ENCODE results near the gene VCL. TPM values are rescaled to one million over a fixed set of nuclear protein-coding genes. Genes with fewer than 3 reads are reported as not detected.

The VCL gene
- total and polyA plus RNA-seq, 9 of the 15 experiments (the other 6 are each of a cell fraction or from before 2014, with no cell fraction given): 29.8 to 186 (median 76.4) TPM

DNA sequence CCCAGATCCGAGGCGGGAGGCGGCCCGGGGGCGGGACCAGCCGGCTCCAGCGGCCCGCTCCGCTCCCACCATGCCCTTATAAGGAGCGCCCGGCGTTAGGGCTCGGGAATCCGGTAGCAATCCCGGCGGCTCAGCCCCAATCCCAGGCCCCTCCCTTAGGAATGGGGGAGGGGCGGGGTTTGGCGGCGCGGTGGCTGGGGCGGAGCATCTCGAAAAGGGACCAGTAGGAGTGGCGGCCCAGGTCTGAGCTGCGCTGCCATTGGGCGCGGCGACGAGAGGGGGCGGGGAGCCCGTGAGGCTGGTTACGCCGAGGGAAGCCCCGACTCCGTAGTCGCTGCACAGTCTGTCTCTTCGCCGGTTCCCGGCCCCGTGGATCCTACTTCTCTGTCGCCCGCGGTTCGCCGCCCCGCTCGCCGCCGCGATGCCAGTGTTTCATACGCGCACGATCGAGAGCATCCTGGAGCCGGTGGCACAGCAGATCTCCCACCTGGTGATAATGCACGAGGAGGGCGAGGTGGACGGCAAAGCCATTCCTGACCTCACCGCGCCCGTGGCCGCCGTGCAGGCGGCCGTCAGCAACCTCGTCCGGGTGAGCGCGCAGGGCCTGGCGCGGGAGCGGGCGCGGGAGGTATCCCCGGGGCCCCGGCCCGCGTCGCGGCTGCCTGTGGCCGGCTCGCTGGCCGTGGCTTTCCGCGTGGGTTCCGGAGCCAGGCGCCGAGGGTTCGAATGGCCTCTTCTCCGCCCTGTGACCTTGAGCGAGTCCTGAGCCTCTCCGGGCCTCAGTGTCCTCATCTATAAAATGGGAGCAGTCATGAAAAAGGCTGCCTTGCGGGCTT is at the start of gene VCL (continued):
- TF ChIP-seq, protein P1, sequence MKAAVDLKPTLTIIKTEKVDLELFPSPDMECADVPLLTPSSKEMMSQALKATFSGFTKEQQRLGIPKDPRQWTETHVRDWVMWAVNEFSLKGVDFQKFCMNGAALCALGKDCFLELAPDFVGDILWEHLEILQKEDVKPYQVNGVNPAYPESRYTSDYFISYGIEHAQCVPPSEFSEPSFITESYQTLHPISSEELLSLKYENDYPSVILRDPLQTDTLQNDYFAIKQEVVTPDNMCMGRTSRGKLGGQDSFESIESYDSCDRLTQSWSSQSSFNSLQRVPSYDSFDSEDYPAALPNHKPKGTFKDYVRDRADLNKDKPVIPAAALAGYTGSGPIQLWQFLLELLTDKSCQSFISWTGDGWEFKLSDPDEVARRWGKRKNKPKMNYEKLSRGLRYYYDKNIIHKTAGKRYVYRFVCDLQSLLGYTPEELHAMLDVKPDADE (conservative IDR thresholded peaks at IDR 0.05; ENCODE audit: control insufficient read depth, low read depth, low read length): peak; percentile 61
- TF ChIP-seq MEF2A (IDR thresholded peaks at IDR 0.05; ENCODE audit: control insufficient read depth, low read depth, low read length) (no peak), SRSF3 (IDR thresholded peaks at IDR 0.05; ENCODE audit: insufficient read depth, low read length) (0 out of 2 replicates have a peak, but pooled peaks have one; percentile 32), HDAC8 (tag; IDR thresholded peaks at IDR 0.05) (peak; percentile 61; the same call in 1 of the 2 replicates), GABPA (tag; conservative IDR thresholded peaks at IDR 0.05; ENCODE audit: low read depth) (no peak), FOXA3 (CRISPR knock-in tag; conservative IDR thresholded peaks at IDR 0.05 in 1 of 2, IDR thresholded peaks at IDR 0.05 in 1 of 2) (no peak; a peak in 1 of 4 replicates), RFX5 (IDR thresholded peaks at IDR 0.05; ENCODE audit: low read depth, low read length) (no peak), ARID1B (IDR thresholded peaks at IDR 0.05) (peak; percentile 32; the same call in 1 of the 2 replicates), MBD2 (IDR thresholded peaks at IDR 0.05; ENCODE audit: borderline replicate concordance, low read depth) (peak; percentile 91), ZNF184 (CRISPR knock-in tag; IDR thresholded peaks at IDR 0.05) (no peak), POLR2A (conservative IDR thresholded peaks at IDR 0.05) (peak; percentile 99), ZFP1 (CRISPR knock-in tag; IDR thresholded peaks at IDR 0.05) (no peak), SMAD1 (IDR thresholded peaks at IDR 0.05; ENCODE audit: low read depth, low read length, partially characterized antibody) (peak; percentile 90), ZNF134 (CRISPR knock-in tag; conservative IDR thresholded peaks at IDR 0.05) (0 out of 2 replicates have a peak, but pooled peaks have one; percentile 20), MTA3 (IDR thresholded peaks at IDR 0.05; ENCODE audit: borderline replicate concordance) (peak; percentile 76; the same call in 1 of the 2 replicates), SP2 (IDR thresholded peaks at IDR 0.05; ENCODE audit: extremely low read depth, low read depth, low read length, poor library complexity, severe bottlenecking) (peak; percentile 68), ESRRA (IDR thresholded peaks at IDR 0.05; ENCODE audit: borderline replicate concordance, low read depth) (peak; percentile 100), PHTF2 (CRISPR knock-in tag; IDR thresholded peaks at IDR 0.05) (no peak), FIP1L1 (IDR thresholded peaks at IDR 0.05; ENCODE audit: low read depth, low read length, poor library complexity, severe bottlenecking) (peak; percentile 83), CHD2 (IDR thresholded peaks at IDR 0.05; ENCODE audit: low read depth, low read length) (peak; percentile 73), HIVEP1 (CRISPR knock-in tag; IDR thresholded peaks at IDR 0.05) (peak; percentile 51)
- TF ChIP-seq, protein P2, sequence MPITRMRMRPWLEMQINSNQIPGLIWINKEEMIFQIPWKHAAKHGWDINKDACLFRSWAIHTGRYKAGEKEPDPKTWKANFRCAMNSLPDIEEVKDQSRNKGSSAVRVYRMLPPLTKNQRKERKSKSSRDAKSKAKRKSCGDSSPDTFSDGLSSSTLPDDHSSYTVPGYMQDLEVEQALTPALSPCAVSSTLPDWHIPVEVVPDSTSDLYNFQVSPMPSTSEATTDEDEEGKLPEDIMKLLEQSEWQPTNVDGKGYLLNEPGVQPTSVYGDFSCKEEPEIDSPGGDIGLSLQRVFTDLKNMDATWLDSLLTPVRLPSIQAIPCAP (CRISPR knock-in tag; IDR thresholded peaks at IDR 0.05; ENCODE audit: borderline replicate concordance): no peak
- TF ChIP-seq, protein P3, sequence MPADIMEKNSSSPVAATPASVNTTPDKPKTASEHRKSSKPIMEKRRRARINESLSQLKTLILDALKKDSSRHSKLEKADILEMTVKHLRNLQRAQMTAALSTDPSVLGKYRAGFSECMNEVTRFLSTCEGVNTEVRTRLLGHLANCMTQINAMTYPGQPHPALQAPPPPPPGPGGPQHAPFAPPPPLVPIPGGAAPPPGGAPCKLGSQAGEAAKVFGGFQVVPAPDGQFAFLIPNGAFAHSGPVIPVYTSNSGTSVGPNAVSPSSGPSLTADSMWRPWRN (IDR thresholded peaks at IDR 0.05; ENCODE audit: low read depth): no peak
- TF ChIP-seq, protein P4, sequence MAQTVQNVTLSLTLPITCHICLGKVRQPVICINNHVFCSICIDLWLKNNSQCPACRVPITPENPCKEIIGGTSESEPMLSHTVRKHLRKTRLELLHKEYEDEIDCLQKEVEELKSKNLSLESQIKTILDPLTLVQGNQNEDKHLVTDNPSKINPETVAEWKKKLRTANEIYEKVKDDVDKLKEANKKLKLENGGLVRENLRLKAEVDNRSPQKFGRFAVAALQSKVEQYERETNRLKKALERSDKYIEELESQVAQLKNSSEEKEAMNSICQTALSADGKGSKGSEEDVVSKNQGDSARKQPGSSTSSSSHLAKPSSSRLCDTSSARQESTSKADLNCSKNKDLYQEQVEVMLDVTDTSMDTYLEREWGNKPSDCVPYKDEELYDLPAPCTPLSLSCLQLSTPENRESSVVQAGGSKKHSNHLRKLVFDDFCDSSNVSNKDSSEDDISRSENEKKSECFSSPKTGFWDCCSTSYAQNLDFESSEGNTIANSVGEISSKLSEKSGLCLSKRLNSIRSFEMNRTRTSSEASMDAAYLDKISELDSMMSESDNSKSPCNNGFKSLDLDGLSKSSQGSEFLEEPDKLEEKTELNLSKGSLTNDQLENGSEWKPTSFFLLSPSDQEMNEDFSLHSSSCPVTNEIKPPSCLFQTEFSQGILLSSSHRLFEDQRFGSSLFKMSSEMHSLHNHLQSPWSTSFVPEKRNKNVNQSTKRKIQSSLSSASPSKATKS (CRISPR knock-in tag; IDR thresholded peaks at IDR 0.05): no peak

All from K562 (cell line).